IMR-90 (cell line): ENCODE results near the gene C1GALT1. TPM values are rescaled to one million over a fixed set of nuclear protein-coding genes. Genes with fewer than 3 reads are reported as not detected.

ENCODE experiments used
- ATAC-seq: fragments of 200-7000 bp; cut with Tn5 transposase; 2 replicates; pipeline ENCODE4 v1.9.1; 2020; ENCODE audit warnings: low read depth, mild to moderate bottlenecking, moderate library complexity
- BruUV-seq: library from RNA; stranded (reverse); fragments of 400-500 nt; replicated peaks from 2 replicates; lab custom pipeline; 2021; lab: Mats Ljungman, UMichigan
- CTCF ChIA-PET: fragments of 300-600 bp; formaldehyde crosslinking; extraction: SDS; loops from one replicate; lab custom pipeline; 2021; ENCODE audit warnings: antibody characterized with exemption; lab: Yijun Ruan, JAX
- POLR2A ChIA-PET: fragments of 300-600 bp; sonication (Branson Sonifier 250); formaldehyde crosslinking; loops from one replicate; lab custom pipeline; 2022; ENCODE audit warnings: antibody characterized with exemption; ENCODE audit not compliant: unreplicated experiment; lab: Charles Lee
- DNase-seq: peaks from one replicate; pipeline ENCODE4 v3.0.0; 2013
- H2AFZ ChIP-seq: replicated peaks from 2 replicates; pipeline ENCODE3; 2013; ENCODE audit warnings: low read length, mild to moderate bottlenecking; ENCODE audit not compliant: poor library complexity
- H2AK5ac ChIP-seq: 2 replicates; pipeline ENCODE4 v1.6.1; 2013; ENCODE audit warnings: low read depth, low read length, inconsistent platforms
- H2AK9ac ChIP-seq: replicated peaks from 2 replicates; pipeline ENCODE3; 2013; ENCODE audit warnings: mild to moderate bottlenecking, low read depth, low read length, moderate library complexity; ENCODE audit not compliant: poor library complexity
- H2BK120ac ChIP-seq: 2 replicates; pipeline ENCODE4 v1.6.1; 2013; ENCODE audit warnings: low read depth, low read length, inconsistent platforms
- H2BK15ac ChIP-seq: 3 replicates; pipeline ENCODE4 v1.6.1; 2013; ENCODE audit warnings: low read depth, low read length, inconsistent platforms
- H2BK20ac ChIP-seq: 2 replicates; pipeline ENCODE4 v1.6.1; 2013; ENCODE audit warnings: low read depth, mild to moderate bottlenecking, inconsistent platforms, low read length, moderate library complexity
- H2BK5ac ChIP-seq: 2 replicates; pipeline ENCODE4 v1.6.1; 2013; ENCODE audit warnings: mild to moderate bottlenecking, low read depth, low read length, inconsistent platforms; ENCODE audit not compliant: poor library complexity, severe bottlenecking
- H3K14ac ChIP-seq: replicated peaks from 2 replicates; pipeline ENCODE4 v1.6.1; 2013; ENCODE audit warnings: low read depth, low read length, inconsistent platforms
- H3K18ac ChIP-seq: 2 replicates; pipeline ENCODE4 v1.6.1; 2013; ENCODE audit warnings: low read depth, low read length, control low read depth
- H3K23ac ChIP-seq: 2 replicates; pipeline ENCODE4 v1.6.1; 2013; ENCODE audit warnings: low read depth, low read length, inconsistent platforms
- H3K27ac ChIP-seq: 2 replicates; pipeline ENCODE4 v1.5.1; 2013; ENCODE audit warnings: mild to moderate bottlenecking, control low read depth, low read length; ENCODE audit not compliant: insufficient read depth
- H3K27me3 ChIP-seq: 2 replicates; pipeline ENCODE4 v1.6.1; 2013; ENCODE audit warnings: low read length; ENCODE audit not compliant: control insufficient read depth, insufficient read depth
- H3K36me3 ChIP-seq: 2 replicates; pipeline ENCODE4 v1.6.1; 2013; ENCODE audit warnings: low read length, mixed read lengths; ENCODE audit not compliant: control insufficient read depth, insufficient read depth
- H3K4ac ChIP-seq: 2 replicates; pipeline ENCODE4 v1.6.1; 2013; ENCODE audit warnings: low read depth, low read length, inconsistent platforms
- H3K4me1 ChIP-seq: 2 replicates; pipeline ENCODE4 v1.6.1; 2013; ENCODE audit warnings: low read length, mixed read lengths; ENCODE audit not compliant: control insufficient read depth, insufficient read depth
- H3K4me2 ChIP-seq: 2 replicates; pipeline ENCODE4 v1.6.1; 2013; ENCODE audit warnings: low read depth, mild to moderate bottlenecking, control low read depth, low read length, moderate library complexity
- H3K4me3 ChIP-seq: 2 replicates; pipeline ENCODE4 v1.5.1; 2013; ENCODE audit warnings: low read depth, mild to moderate bottlenecking, control low read depth, low read length, moderate library complexity; ENCODE audit not compliant: insufficient read depth
- H3K56ac ChIP-seq: 2 replicates; pipeline ENCODE4 v1.6.1; 2013; ENCODE audit warnings: low read length, inconsistent platforms; ENCODE audit not compliant: insufficient read depth; ENCODE audit errors: extremely low read depth
- H3K79me1 ChIP-seq, 2 experiments: 2 replicates each; pipeline ENCODE4 v1.6.1; 2013; ENCODE audit warnings: low read length in 2 of 2, inconsistent platforms in 1 of 2, low read depth in 1 of 2
- H3K9ac ChIP-seq: 2 replicates; pipeline ENCODE4 v1.6.1; 2013; ENCODE audit warnings: low read depth, low read length, control low read depth
- H3K9me1 ChIP-seq: 2 replicates; pipeline ENCODE4 v1.6.1; 2013; ENCODE audit warnings: low read length, inconsistent platforms; ENCODE audit not compliant: insufficient read depth
- H3K9me3 ChIP-seq: 2 replicates; pipeline ENCODE4 v1.6.1; 2013; ENCODE audit warnings: low read length; ENCODE audit not compliant: control insufficient read depth, insufficient read depth
- H4K20me1 ChIP-seq: 2 replicates; pipeline ENCODE4 v1.6.1; 2013; ENCODE audit warnings: low read length, inconsistent platforms; ENCODE audit not compliant: insufficient read depth
- H4K5ac ChIP-seq: 2 replicates; pipeline ENCODE4 v1.6.1; 2013; ENCODE audit warnings: mild to moderate bottlenecking, low read depth, low read length, control low read depth
- H4K8ac ChIP-seq, 2 experiments: 2 replicates each; pipeline ENCODE4 v1.6.1; 2013; ENCODE audit warnings: low read depth in 2 of 2, low read length in 2 of 2, control low read depth in 1 of 2, inconsistent platforms in 1 of 2
- H4K91ac ChIP-seq: 2 replicates; pipeline ENCODE4 v1.6.1; 2013; ENCODE audit warnings: low read depth, low read length, inconsistent platforms; ENCODE audit not compliant: insufficient read depth
- RAD21 ChIP-seq: IDR thresholded peaks from 2 replicates; pipeline ENCODE4 v1.6.1; 2012; ENCODE audit warnings: low read length, improper control_type of control experiment
- RCOR1 ChIP-seq: IDR thresholded peaks from 2 replicates; pipeline ENCODE4 v1.6.1; 2012; ENCODE audit warnings: mild to moderate bottlenecking, low read length, improper control_type of control experiment; ENCODE audit not compliant: insufficient replicate concordance
- WGBS, 2 experiments: methylation state at CpG; one replicate each; pipeline versions ENCODE4 v1.1.5 to v1.1.7; 2013; ENCODE audit warnings: missing lambda C conversion rate in 2 of 2; ENCODE audit not compliant: insufficient read length in 1 of 2; ENCODE audit errors: extremely low coverage in 2 of 2; 5-methylcytosine and 5-hydroxymethylcytosine counted together
- dilution Hi-C: fragments of 300-500 bp; cut with HindIII; formaldehyde crosslinking; loops from one replicate; pipeline ENCODE4 v1.14.3; 2018; ENCODE audit warnings: low sequenced_read_pairs; ENCODE audit not compliant: unreplicated experiment
- in situ Hi-C: fragments of 300-500 bp; cut with MboI; formaldehyde crosslinking; loops from 3 replicates; pipeline ENCODE4 v1.14.3; 2019; ENCODE audit warnings: low sequenced_read_pairs, inconsistent platforms, mixed read lengths
- intact Hi-C: fragments of 100-400 bp; cut with micrococcal nuclease; formaldehyde crosslinking; loops from 2 replicates; pipeline ENCODE4 v1.10.0; 2022
- polyA plus RNA-seq, 3 experiments: library from polyadenylated mRNA; depleted of rRNA; stranded (reverse); fragments of >200 nt; gene quantifications; 2 replicates each; pipeline ENCODE4 v1.2.3, GENCODE V29; 2012; ENCODE audit warnings: low replicate concordance in 1 of 3
- total RNA-seq: library from RNA; depleted of rRNA; stranded (reverse); fragments of >200 nt; gene quantifications from 2 replicates; pipeline ENCODE4 v1.2.3, GENCODE V29; 2012
- TF ChIP-seq, protein P1 (sequence below): conservative IDR thresholded peaks from 2 replicates; pipeline ENCODE4 v1.5.1; 2012; ENCODE audit warnings: mild to moderate bottlenecking, low read depth, low read length, improper control_type of control experiment
- TF ChIP-seq, protein P2 (sequence below): fragments of 150-350 bp; IDR thresholded peaks from 2 replicates; pipeline ENCODE4 v1.6.1; 2016; ENCODE audit warnings: low read depth, mild to moderate bottlenecking, low read length, moderate library complexity, borderline replicate concordance
- TF ChIP-seq, protein P3 (sequence below): fragments of 150-350 bp; IDR thresholded peaks from 2 replicates; pipeline ENCODE4 v1.6.1; 2017; ENCODE audit warnings: mild to moderate bottlenecking, antibody characterized with exemption, low read length, low read depth

The C1GALT1 gene
- total and polyA plus RNA-seq, 2 of the 4 experiments (the other 2 are of a cell fraction), result 11.6 to 12.2 TPM

DNA sequence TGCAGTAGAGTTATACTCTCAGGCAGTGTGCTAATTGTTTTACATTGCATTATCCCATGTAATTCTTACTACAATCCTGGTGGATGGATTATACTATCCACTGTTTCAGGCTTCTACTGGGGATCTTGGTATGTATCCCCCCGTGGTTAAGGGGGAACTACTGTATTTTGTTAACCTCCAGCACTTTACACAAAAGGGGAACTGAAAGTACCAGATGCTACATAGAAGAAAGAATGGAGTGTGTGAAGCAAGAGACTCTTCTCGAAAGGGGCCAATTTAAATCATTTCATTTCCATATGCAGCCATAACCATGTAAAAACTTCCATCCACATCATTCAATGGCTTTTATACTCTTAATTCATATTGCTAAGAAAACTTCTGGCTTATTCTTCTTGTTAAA lies 69.4 kb downstream of the C1GALT1 start:
- H3K27ac ChIP-seq, result no peak overlapping the region
- no peak overlapping the region for H4K5ac ChIP-seq
- H3K36me3 ChIP-seq, result no peaks in the 10 kb centered on the region
- POLR2A ChIA-PET, result no interaction called here
- no peak overlapping the region for H3K14ac ChIP-seq
- no peak overlapping the region for H4K8ac ChIP-seq
- H4K91ac ChIP-seq, result no peak overlapping the region
- DNase-seq (no peak), ATAC-seq (no peak)
- intact Hi-C loops, result no loop called here
- no peak overlapping the region for H3K4me3 ChIP-seq
- dilution Hi-C loops, result no loop called here
- no peak overlapping the region for H2BK20ac ChIP-seq
- no CpG with 5 or more reads among the region's 2 CpGs for WGBS, 2 experiments
- BruUV-seq, result no TSS peak
- no peaks in the 10 kb centered on the region for H3K27me3 ChIP-seq
- H3K9me3 ChIP-seq, result no peaks in the 10 kb centered on the region
- no peak overlapping the region for H2BK15ac ChIP-seq
- no peak overlapping the region for H3K4ac ChIP-seq
- H2BK120ac ChIP-seq, result no peak overlapping the region
- CTCF ChIA-PET, result interaction anchor here (0.5 kb wide), 1 partner anchor 149 kb away, joined by 3 read pairs; no protein-coding TSS in a partner anchor
- no peak overlapping the region for H3K23ac ChIP-seq
- in situ Hi-C loops, result no loop called here
- no peak overlapping the region for H3K56ac ChIP-seq
- H2AK5ac ChIP-seq, result no peak overlapping the region
- H3K79me1 ChIP-seq, result no peaks in the 10 kb centered on the region; a peak in 1 of 4 replicates
- no peaks in the 10 kb centered on the region for H4K20me1 ChIP-seq
- no peak overlapping the region for H2BK5ac ChIP-seq
- H2AK9ac ChIP-seq, result no peak overlapping the region
- no peak overlapping the region for H2AFZ ChIP-seq
- TF ChIP-seq RAD21 (no peak), RCOR1 (no peak)
- TF ChIP-seq, protein P1, sequence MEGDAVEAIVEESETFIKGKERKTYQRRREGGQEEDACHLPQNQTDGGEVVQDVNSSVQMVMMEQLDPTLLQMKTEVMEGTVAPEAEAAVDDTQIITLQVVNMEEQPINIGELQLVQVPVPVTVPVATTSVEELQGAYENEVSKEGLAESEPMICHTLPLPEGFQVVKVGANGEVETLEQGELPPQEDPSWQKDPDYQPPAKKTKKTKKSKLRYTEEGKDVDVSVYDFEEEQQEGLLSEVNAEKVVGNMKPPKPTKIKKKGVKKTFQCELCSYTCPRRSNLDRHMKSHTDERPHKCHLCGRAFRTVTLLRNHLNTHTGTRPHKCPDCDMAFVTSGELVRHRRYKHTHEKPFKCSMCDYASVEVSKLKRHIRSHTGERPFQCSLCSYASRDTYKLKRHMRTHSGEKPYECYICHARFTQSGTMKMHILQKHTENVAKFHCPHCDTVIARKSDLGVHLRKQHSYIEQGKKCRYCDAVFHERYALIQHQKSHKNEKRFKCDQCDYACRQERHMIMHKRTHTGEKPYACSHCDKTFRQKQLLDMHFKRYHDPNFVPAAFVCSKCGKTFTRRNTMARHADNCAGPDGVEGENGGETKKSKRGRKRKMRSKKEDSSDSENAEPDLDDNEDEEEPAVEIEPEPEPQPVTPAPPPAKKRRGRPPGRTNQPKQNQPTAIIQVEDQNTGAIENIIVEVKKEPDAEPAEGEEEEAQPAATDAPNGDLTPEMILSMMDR, result no peak
- TF ChIP-seq, protein P2, sequence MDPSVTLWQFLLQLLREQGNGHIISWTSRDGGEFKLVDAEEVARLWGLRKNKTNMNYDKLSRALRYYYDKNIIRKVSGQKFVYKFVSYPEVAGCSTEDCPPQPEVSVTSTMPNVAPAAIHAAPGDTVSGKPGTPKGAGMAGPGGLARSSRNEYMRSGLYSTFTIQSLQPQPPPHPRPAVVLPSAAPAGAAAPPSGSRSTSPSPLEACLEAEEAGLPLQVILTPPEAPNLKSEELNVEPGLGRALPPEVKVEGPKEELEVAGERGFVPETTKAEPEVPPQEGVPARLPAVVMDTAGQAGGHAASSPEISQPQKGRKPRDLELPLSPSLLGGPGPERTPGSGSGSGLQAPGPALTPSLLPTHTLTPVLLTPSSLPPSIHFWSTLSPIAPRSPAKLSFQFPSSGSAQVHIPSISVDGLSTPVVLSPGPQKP, result no peak
- TF ChIP-seq, protein P3, sequence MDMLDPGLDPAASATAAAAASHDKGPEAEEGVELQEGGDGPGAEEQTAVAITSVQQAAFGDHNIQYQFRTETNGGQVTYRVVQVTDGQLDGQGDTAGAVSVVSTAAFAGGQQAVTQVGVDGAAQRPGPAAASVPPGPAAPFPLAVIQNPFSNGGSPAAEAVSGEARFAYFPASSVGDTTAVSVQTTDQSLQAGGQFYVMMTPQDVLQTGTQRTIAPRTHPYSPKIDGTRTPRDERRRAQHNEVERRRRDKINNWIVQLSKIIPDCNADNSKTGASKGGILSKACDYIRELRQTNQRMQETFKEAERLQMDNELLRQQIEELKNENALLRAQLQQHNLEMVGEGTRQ, result no peak
- no peak overlapping the region for H3K18ac ChIP-seq
- no peaks in the 10 kb centered on the region for H3K9me1 ChIP-seq
- no peaks in the 10 kb centered on the region for H3K4me1 ChIP-seq
- H3K4me2 ChIP-seq, result no peak overlapping the region
- no peak overlapping the region for H3K9ac ChIP-seq
